ENCODE measurements around the gene TFR2. TPM values are rescaled to one million over a fixed set of nuclear protein-coding genes. Genes with fewer than 3 reads are reported as not detected.

TFR2 gene
- total and polyA plus RNA-seq, 2 of the 13 experiments (the other 11 are each of a cell fraction or from before 2014, with no cell fraction given), result 36.9 to 64.2 TPM

GRCh38 chr7:100655908-100656674 is 14.7 kb upstream of the TFR2 start, which contains the start of gene ACTL6B (continued):
- TF ChIP-seq EEA1 (CRISPR knock-in tag; IDR thresholded peaks at IDR 0.05; ENCODE audit: borderline replicate concordance) (no peak), ELK4 (CRISPR knock-in tag; IDR thresholded peaks at IDR 0.05; ENCODE audit: borderline replicate concordance) (no peak), ADNP (CRISPR knock-in tag; IDR thresholded peaks at IDR 0.05) (no peak), BRD4 (CRISPR knock-in tag; IDR thresholded peaks at IDR 0.05) (no peak), ZNF275 (CRISPR knock-in tag; IDR thresholded peaks at IDR 0.05; ENCODE audit: borderline replicate concordance) (no peak), ZFP36 (IDR thresholded peaks at IDR 0.05; ENCODE audit: borderline replicate concordance, low read depth, low read length, partially characterized antibody) (no peak), ZNF674 (CRISPR knock-in tag; IDR thresholded peaks at IDR 0.05; ENCODE audit: low read depth) (0 out of 2 replicates have a peak, but pooled peaks have one; percentile 73), HOXA9 (CRISPR knock-in tag; IDR thresholded peaks at IDR 0.05; ENCODE audit: borderline replicate concordance) (peak; percentile 72; the same call in 1 of the 2 replicates), BCL6 (CRISPR knock-in tag; IDR thresholded peaks at IDR 0.05) (peak; percentile 28; the same call in 1 of the 2 replicates), ZNF510 (CRISPR knock-in tag; IDR thresholded peaks at IDR 0.05; ENCODE audit: low read depth) (no peak), ZFP37 (CRISPR knock-in tag; IDR thresholded peaks at IDR 0.05; ENCODE audit: borderline replicate concordance) (0 out of 2 replicates have a peak, but pooled peaks have one; percentile 61), ZNF772 (CRISPR knock-in tag; IDR thresholded peaks at IDR 0.05) (peak; percentile 82; the same call in 1 of the 2 replicates), RCOR2 (CRISPR knock-in tag; IDR thresholded peaks at IDR 0.05) (no peak), ZNF607 (CRISPR knock-in tag; IDR thresholded peaks at IDR 0.05; ENCODE audit: borderline replicate concordance) (peak; percentile 98), MXD1 (CRISPR knock-in tag; IDR thresholded peaks at IDR 0.05) (peak; percentile 90), ZFP91 (CRISPR knock-in tag; IDR thresholded peaks at IDR 0.05; ENCODE audit: borderline replicate concordance) (peak; percentile 99), ZFP41 (CRISPR knock-in tag; IDR thresholded peaks at IDR 0.05; ENCODE audit: borderline replicate concordance) (no peak; the same call in 1 of the 2 replicates), ZKSCAN5 (CRISPR knock-in tag; IDR thresholded peaks at IDR 0.05) (no peak), MBD4 (IDR thresholded peaks at IDR 0.05; ENCODE audit: borderline replicate concordance, low read length) (no peak), NCOA2 (CRISPR knock-in tag; IDR thresholded peaks at IDR 0.05) (0 out of 2 replicates have a peak, but pooled peaks have one; percentile 33), ELF1 (CRISPR knock-in tag; IDR thresholded peaks at IDR 0.05) (no peak), CCAR2 (optimal IDR thresholded peaks at IDR 0.05; ENCODE audit: low read depth, low read length) (no peak), BRF2 (CRISPR knock-in tag; IDR thresholded peaks at IDR 0.05) (no peak), ZNF138 (CRISPR knock-in tag; IDR thresholded peaks at IDR 0.05; ENCODE audit: low read depth) (peak; percentile 81)
